GM21390 (cell line): ENCODE data around the gene TEKT2.

Source experiments
- ATAC-seq: cut with Tn5 transposase; IDR thresholded peaks from one replicate; pipeline ENCODE4 v1.9.1; 2021; ENCODE audit not compliant: unreplicated experiment

The TEKT2 gene

DNA sequence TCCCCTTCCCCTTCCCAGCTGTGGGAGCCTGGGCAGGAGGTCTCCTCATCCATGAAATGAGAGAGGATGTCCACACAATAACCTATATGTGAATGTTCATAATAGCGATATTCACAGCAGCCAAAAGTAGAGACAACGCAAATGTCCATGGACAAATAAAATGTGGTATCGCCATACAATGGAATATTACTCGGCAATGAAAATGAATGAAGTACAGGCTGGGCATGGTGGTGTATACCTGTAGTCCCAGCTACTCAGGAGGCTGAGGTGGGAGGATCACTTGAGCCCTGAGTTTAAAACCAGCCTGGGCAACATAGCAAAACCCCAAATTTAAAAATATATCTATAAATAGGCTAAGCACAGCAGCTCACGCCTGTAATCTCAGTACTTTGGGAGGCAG, 17.7 kb downstream of the TEKT2 start:
- ATAC-seq: no peak

- ATAC-seq: no peak
These were observed 22.4 kb downstream of the TEKT2 start for GRCh38 chr1:36106269-36106668.

DNA sequence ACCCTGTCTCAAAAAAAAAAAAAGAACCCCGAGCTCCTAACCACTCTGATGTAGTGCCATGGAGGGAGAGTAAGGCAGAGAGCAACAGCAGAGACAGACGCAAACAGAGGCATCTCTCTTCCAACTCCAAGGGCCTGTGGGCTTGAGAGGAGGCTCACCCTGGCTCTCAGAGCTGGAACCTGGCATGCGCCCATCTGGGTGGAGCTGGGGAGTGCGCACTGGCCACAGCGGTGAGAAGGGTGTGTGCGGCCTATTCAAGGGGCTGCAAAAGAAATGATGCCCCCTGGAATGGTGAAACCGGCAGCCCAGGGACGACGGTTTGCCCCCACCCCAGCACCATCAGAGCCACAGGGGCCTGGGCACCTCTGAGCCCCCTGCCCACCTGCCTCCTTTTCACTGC, 23.5 kb downstream of the TEKT2 start:
- no peak for ATAC-seq

DNA sequence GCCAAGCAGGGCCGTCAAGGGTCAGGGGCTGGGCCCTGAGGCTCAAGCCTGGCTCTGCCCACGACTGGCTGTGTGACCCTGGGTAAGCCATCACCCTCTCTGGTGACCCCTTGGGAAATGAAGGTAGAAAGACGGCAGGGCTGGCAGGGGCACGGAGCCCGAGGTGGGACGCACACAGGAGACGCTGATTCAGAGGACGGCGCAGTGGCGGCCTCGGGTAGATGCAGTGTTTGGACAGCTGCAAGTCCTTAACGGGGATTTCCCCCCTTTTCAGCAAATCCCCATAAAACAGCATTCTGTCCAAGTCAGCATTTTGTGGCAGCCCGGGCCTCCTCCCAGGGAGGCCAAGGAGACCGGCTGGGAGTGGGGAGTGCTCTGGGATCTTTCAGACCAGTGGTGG, 24.4 kb downstream of the TEKT2 start:
- ATAC-seq: no peak

DNA sequence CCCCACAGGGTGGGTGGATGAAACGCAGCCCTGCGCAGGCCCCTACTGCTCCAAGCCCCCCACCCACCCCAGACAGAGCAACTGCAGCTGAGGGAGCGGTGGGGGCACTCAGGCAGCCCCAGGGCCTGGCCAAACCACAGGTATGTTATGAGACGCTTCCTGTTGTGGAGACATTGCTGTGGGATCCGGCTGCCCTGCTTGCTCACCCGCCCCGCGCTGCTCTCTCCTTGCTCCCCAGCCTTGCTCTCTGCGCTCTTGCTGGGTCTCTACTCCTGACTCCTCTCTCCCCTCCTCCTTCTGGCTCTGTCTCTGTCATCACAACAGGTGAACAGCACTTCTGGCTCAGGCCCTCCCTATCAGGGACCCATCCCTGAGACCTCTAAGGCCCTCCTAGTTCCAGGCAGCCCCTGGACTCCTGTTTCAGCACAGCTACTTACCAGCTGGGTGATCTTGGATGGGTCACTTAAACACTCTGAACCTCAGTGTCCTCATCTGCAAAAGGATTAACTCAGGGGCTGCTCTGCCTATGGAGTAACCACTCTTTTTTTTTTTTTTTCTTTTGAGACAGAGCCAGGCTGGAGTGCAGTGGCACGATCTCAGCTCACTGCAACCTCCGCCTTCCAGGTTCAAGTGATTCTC, 25.3 kb downstream of the TEKT2 start:
- ATAC-seq: no peak

DNA sequence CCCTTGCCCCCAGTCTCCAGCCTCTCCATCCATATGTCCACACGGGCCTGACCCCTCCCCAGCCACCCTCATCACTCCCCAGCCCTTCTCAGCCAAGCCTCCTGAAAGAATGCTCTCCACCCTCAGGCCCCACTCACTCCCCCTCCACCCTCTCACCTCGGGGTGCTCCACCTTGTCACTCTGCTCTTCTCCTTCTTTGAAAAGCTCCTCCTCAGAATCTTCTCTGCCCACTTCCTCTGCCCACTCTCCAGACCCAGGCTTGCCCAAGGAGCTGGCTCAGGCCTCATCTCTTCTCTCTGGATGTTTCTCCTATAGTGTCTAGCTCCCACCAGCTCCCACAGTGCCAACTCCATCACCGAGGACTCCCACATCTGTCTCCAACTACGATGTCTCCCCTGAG, 27.3 kb downstream of the TEKT2 start:
- no peak for ATAC-seq

DNA sequence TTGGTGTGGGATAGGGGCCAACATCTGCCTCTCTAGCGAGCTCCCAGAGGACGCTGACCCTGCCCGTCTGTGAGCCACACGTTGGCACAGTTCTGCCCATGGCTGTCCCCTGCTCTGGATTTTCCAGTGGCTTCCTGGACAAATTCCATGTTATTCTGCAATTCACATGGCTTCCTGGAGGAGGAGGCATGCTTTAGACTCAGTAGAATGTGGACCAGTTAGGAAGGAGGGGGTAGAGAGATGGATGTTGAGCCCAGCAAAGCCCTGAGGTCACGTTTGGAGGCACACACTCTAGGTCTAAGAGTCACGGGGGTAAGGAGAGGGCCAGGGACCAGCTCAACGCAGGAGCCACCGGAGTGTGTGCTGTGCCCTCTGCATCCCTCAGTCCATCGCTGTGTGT, 28.9 kb downstream of the TEKT2 start:
- ATAC-seq: no peak

DNA sequence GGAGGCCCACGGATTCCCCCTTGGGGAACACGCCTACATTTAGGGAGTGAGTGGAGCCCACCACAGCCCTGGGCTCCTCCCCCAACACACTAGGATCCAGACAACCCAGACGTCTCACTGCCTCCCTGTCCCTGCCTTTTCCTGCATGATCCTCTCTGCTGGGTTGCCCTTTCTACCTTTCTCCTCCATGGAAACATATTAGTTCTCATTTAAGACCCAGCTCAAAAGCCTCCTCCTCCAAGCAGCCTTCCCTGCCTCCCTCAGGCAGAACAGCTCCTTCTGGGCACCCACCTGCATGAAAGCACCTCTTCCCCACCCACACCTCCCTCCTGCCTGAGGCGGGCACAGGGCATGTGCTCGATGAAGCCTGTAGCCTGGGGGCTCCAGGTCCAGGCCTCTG, 30.5 kb downstream of the TEKT2 start:
- ATAC-seq: no peak

GRCh38 chr1:36115200-36115669, 31.3 kb downstream of the TEKT2 start:
- ATAC-seq: no peak

- no peak for ATAC-seq
These were observed 32.0 kb downstream of the TEKT2 start for GRCh38 chr1:36115931-36116330.

- no peak for ATAC-seq
These were observed 33.0 kb downstream of the TEKT2 start for GRCh38 chr1:36116901-36117300.

DNA sequence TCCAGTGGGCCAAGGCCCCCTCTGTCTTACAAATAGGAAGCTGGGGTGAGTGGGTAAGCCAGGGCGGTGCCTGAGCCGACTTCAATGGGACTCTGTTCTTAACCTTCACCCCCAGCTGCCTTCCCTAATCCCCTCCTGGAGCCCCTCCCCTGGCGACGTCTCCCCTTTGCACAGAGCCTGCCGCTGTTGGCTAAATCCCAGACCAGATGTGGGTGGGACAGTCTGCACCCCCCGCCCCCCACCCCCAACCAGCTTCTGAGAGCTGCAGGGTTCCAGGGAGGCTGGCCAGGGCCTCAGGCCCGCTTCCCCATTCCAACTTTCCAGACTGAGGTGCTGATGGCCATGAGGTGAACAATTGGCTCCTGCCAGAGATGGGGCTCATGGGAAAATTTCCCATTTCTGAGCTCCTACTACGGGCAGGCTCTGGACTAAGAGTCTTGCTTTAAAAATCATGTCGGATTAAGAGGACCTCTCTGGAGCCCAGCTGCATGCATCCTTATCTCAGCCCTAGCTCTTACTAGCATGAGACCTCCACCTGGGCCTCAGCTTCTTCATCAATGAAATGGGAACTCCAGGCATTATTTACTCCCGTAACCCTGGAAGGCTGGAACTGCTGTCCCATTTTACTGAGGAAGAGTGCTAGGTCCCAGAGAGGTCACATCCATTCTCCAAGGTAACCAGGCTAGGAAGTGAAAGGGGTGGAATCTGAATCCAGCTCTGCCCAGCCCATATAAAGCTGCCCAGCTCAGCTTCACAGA, 34.7 kb downstream of the TEKT2 start:
- ATAC-seq: no peak

DNA sequence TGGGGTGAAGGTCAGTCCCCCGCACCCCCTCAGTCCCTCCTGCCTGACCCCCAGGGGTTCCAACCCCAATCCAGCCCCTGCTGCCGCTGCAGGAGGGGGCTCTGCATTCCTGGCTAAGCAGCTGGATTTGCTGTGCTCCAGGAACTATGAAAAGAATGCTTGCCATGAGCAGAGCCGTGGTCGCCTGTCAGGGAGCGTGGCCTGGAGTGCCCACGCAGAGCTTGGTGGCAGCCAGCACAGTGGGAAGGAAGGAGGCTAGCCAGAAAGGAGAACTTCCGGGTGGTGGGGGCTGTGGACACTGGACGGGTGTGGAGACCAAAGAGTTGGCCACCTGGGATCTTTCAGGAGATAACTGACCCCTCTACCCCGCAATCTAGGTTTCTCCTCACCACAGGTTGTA, 35.6 kb downstream of the TEKT2 start:
- no peak for ATAC-seq

DNA sequence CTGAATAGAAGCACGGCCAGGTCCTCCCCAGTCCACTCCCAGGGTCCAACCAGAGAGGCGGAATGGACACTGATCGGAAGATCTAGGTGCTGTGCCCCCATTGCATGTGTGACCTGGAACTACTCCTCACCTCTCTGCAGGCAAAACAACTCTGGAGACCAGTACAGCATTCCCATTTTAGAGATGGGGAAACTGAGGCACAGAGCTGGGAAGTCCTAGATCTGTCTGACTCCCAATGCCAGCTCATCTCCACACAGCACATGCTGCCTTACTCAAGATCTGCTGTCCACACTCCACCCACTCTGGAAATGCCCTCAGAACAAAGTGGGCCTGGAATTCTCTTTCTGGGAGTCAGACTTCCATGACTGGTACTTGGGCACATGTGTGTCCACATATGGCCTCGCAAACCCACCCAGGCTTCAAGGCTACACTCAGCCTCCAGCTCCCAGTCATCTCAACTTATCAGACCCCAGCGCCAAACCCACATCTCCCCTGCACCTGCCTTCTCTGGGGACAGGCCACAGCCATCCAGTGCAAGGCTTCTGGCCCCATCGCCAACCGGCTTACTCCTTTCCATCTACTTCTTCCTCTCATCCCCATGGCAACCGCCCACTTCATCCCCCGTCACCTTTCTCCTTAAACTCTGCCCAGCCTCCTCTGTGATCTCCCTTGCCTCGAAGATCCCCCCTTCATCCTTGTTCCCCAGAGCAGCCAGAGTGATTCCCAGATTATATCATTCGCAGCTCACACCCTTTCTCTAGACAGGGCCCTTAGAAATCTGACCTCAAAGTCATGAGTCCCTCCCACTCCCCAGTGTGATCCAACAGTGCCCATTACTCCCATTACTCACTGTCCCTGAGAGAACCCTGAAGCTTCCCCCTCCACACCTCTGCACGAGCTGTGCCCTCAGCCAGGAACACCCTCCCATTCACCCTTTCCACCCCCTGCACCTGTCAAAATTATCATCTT, 38.5 kb downstream of the TEKT2 start:
- ATAC-seq: no peak

DNA sequence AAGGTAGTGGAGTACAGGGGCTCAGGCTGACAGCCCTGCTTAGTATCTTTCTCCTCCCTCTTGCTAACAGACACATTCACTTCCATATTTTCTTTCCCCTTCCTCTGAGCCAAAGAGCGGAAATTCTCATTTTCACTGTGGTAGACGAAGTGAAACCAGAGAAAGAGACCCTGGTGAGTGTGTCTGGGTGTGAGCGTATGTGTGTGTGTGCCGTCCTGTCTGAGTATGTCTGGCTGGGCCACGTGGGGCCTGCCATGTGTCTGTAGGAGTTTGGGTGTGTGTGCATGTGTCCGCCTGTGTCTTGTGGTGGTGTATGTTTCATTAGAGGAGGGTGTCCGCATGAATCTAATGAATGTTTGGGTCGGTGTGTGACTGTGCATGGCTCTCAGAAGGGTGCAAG, 39.5 kb downstream of the TEKT2 start:
- ATAC-seq: no peak

DNA sequence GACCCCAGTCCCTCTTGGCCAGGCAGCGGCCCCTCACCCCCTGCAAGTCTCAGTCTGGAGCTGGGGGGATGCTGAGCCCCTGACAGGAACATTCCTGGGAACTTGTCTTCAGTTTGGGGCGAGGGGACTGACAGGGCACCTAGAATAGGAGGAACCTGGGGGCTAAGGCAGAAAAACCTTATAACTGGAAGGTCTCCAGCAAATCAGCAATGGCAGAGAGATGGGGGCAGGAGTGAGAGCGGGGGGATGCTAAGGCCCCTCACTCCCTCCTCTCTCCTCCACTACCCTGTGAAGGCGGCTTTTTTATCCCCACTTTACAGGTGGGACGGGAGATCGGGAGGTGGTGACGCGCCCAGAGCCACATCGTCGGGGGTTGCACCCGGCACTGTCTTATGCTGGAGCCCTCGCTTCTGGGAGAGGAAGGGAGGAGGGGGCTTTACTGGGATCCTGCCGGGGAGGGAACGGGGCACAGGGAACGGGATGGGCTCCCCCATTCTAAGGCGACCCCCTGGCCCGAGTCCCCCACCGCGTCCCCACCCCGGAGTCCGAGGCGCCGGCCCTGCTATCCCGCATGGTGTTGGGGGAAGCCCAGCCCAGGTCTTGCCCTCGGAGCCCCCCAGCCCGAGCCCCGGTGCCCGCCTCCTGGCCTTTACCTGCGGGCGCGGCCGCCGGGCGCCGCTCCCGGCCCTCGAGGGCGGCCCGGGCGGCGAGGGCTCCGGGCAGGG, 40.7 kb downstream of the TEKT2 start:
- no peak for ATAC-seq

GRCh38 chr1:36125129-36125991, 41.5 kb downstream of the TEKT2 start, which contains the start of gene COL8A2:
TSS of gene COL8A2 (minus strand) at chr1:36125222. CDS start at chr1:36100242, 24,980 bp downstream.
- ATAC-seq: no peak

- ATAC-seq: no peak
These were observed 42.3 kb downstream of the TEKT2 start for GRCh38 chr1:36126005-36126716.

- no peak for ATAC-seq
These were observed 43.1 kb downstream of the TEKT2 start for GRCh38 chr1:36126797-36127500.
